Activated CD8-positive, alpha-beta memory T cell treated with anti-CD3 and anti-CD28 coated beads, Interleukin-2, amount 50 U/mL, for 1 hour (primary cell): ENCODE measurements around the gene HGD.
"Not testable (repeated sequence)": the region's sequence is repeated elsewhere in the genome, so short reads cannot be mapped to it uniquely, and the experiment has no call there.

Source experiments
- DNase-seq: peaks from one replicate; pipeline ENCODE4 v3.0.0-alpha.2; 2020; ENCODE audit errors: extremely low read depth

The HGD gene

GRCh38 chr3:120680193-120680894 lies 1.7 kb downstream of the HGD start:
- no peak for DNase-seq

GRCh38 chr3:120678984-120679383 lies 3.1 kb downstream of the HGD start:
- no peak for DNase-seq

- no peak for DNase-seq
Observed at GRCh38 chr3:120678331-120678947, 3.6 kb downstream of the HGD start.

- DNase-seq, result not testable (repeated sequence)
Observed at GRCh38 chr3:120677193-120677592, 4.8 kb downstream of the HGD start.

- no peak for DNase-seq
Observed at GRCh38 chr3:120673116-120673515, 8.9 kb downstream of the HGD start.

GRCh38 chr3:120670576-120670975 lies 11.5 kb downstream of the HGD start:
- no peak for DNase-seq

- no peak for DNase-seq
Observed at GRCh38 chr3:120664926-120665325, 17.1 kb downstream of the HGD start.

- DNase-seq, result no peak
Observed at GRCh38 chr3:120661945-120662344, 20.1 kb downstream of the HGD start.

- no peak for DNase-seq
Observed at GRCh38 chr3:120661106-120661905, 20.7 kb downstream of the HGD start.

- no peak for DNase-seq
Observed at GRCh38 chr3:120659834-120660233, 22.2 kb downstream of the HGD start.

GRCh38 chr3:120659285-120659684 lies 22.8 kb downstream of the HGD start:
- DNase-seq, result no peak

- DNase-seq, result no peak
Observed at GRCh38 chr3:120652896-120653545, 29.0 kb downstream of the HGD start.

GRCh38 chr3:120652281-120652680 lies 29.8 kb downstream of the HGD start:
- DNase-seq, result no peak

- DNase-seq, result no peak
Observed at GRCh38 chr3:120650311-120650710, 31.7 kb downstream of the HGD start.

GRCh38 chr3:120649830-120650233 lies 32.2 kb downstream of the HGD start:
- no peak for DNase-seq

- DNase-seq, result no peak
Observed at GRCh38 chr3:120648290-120648689, 33.7 kb downstream of the HGD start.

- no peak for DNase-seq
Observed at GRCh38 chr3:120646771-120647432, 35.1 kb downstream of the HGD start.

GRCh38 chr3:120645083-120645845 lies 36.8 kb downstream of the HGD start:
- no peak for DNase-seq

- DNase-seq, result no peak
Observed at GRCh38 chr3:120642368-120642948, 39.6 kb downstream of the HGD start.

- no peak for DNase-seq
Observed at GRCh38 chr3:120641696-120642246, 40.3 kb downstream of the HGD start.
